Measurements from ENCODE around the gene SYPL1. TPM values are rescaled to one million over a fixed set of nuclear protein-coding genes. Genes with fewer than 3 reads are reported as not detected.

The SYPL1 gene
- 78.4 and 83.3 TPM in 2 replicates for total RNA-seq

DNA sequence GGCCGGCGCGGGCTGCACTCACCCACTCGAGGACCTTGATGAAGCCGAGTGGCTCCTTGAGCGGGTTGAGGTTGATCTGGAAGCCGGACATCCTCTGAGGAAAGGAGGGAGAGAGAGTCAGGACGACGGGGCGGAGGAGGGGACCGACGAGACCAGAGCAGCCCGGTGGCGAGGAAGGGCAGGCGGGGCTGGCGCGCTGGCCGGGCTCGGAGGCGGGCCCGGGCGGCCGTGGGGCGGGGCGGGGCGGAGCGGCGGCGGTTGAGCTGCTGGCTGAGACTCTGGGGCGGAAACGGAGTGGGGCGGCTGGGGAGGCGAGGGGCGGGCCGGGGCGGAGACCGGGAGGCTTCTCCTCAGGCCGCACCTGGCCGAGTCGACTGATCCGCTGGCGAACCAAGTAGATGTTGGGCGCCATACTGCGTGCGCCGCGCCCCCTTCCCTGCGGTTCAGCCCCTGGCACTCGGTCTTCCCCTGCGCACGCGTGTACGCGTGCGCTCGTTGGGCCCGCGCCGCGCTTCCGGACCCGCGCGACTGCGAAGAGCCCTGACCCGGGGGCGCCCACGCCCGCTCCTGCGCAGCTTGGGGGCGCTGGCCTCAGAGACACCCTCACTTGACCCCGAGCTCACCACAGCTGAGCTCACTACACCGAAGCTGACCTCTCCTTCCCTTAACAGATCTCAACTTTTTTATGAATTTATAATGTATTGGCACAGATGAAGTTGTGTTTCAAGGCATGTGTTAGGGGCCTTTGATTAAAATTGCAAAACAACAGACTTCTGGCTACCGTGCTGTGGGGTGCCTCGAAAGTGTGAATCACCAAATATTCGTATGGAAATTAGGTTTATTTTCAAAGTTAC is at the start of gene SYPL1:
SYPL1 (minus strand) TSS at position 195 of the 854 bp plus-strand sequence; CDS start at position 91, 104 bp downstream.

Other genes starting within 250 kb of the SYPL1 start
- gene ATXN7L1, start 235.7 kb downstream of the SYPL1 start, total RNA-seq = 15.5 and 18.9 TPM in 2 replicates
- gene CDHR3, start 149.0 kb downstream of the SYPL1 start, total RNA-seq = 5.7 and 7.8 TPM in 2 replicates
- 147 and 165 TPM in 2 replicates for gene NAMPT, start 172.7 kb upstream of the SYPL1 start, total RNA-seq

Measured in articular chondrocyte of knee joint (primary cell).